Measurements from ENCODE around the gene EEF1AKMT4. TPM values are rescaled to one million over a fixed set of nuclear protein-coding genes. Genes with fewer than 3 reads are reported as not detected.
A peak's percentile ranks its signal among the peaks of the same experiment; 100 is the strongest.

EEF1AKMT4 gene
- polyA plus RNA-seq, 1 experiment, result 7.3 TPM

DNA sequence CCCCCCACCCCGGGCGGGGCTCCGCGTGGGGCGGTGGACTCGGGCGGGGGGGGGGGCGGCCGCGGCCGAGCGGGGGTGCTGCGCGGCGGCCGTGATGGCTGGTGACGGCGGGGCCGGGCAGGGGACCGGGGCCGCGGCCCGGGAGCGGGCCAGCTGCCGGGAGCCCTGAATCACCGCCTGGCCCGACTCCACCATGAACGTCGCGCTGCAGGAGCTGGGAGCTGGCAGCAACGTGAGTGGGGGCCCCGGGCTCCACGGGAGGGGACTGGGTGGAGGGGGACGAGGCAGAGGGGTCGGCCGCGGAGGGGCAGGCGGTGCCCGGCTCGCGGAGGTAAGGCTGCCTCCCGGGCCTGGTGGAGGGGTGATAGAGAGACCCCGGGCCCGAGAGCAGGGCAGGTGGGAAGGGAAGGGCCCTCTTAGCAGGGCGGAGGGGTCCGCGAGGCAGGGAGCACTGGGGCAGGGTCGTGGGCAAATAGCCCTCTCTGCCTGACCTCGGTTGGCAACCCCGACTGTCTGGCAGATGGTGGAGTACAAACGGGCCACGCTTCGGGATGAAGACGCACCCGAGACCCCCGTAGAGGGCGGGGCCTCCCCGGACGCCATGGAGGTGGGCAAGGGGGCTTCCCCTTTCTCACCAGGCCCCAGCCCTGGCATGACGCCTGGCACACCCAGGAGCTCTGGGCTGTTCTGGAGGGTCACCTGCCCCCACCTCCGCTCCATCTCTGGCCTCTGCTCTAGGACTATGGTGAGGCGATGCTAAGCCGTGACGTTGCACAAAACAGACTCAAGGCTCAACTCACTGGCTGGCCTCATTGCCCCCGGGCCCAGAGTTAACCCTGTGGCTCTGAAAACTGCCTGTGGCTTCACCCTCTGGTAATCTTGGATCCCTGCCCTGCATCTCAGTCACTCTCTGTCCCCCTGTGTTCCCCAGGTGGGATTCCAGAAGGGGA lies 26.8 kb downstream of the EEF1AKMT4 start, which contains the start of gene ECE2:
Gene ECE2, plus strand, starts transcription at position 62 of the 950 bp plus-strand sequence. Its CDS starts 132 bp downstream, at position 194.
- Histone ChIP-seq H3K36me3 (ENCODE audit: control insufficient read depth, insufficient read depth, low read length) (no peaks in the 10 kb centered on the region), H3K4me3 (ENCODE audit: low read depth, low read length) (no peak within 1 kb of the TSS), H3K27me3 (ENCODE audit: control insufficient read depth, insufficient read depth, low read length) (peaks cover 38% of the 10 kb centered on the region)
- CTCF ChIA-PET, result interaction anchor here (0.6 kb wide), 1 partner anchor 288 kb away, joined by 3 read pairs; no protein-coding TSS in a partner anchor
- POLR2A ChIA-PET, result no interaction called here
- no peak for DNase-seq (ENCODE audit: low read depth)
- TF ChIP-seq, protein P1, sequence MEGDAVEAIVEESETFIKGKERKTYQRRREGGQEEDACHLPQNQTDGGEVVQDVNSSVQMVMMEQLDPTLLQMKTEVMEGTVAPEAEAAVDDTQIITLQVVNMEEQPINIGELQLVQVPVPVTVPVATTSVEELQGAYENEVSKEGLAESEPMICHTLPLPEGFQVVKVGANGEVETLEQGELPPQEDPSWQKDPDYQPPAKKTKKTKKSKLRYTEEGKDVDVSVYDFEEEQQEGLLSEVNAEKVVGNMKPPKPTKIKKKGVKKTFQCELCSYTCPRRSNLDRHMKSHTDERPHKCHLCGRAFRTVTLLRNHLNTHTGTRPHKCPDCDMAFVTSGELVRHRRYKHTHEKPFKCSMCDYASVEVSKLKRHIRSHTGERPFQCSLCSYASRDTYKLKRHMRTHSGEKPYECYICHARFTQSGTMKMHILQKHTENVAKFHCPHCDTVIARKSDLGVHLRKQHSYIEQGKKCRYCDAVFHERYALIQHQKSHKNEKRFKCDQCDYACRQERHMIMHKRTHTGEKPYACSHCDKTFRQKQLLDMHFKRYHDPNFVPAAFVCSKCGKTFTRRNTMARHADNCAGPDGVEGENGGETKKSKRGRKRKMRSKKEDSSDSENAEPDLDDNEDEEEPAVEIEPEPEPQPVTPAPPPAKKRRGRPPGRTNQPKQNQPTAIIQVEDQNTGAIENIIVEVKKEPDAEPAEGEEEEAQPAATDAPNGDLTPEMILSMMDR (IDR thresholded peaks at IDR 0.05; ENCODE audit: insufficient read depth, low read depth, low read length), result no peak

DNA sequence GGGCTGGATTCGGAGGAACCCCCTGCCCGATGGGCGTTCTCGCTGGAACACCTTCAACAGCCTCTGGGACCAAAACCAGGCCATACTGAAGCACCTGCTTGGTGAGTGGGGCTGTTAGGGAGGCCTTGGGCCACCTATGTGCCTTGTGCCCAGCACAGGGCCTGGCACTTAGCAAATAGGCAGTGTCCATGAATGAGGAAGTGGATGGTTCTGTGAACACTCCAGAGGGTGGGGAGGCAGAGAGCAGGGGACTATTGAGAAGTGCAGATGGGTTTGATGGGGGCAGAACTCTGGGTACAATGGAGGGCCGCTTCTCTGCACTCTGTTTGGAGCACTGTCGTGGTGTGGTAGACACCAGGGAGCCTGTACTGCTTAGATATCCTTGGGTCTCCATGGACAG lies 27.9 kb downstream of the EEF1AKMT4 start:
- ChIA-PET CTCF (no interaction called here), POLR2A (no interaction called here)
- H3K36me3 ChIP-seq (ENCODE audit: control insufficient read depth, insufficient read depth, low read length), result no peaks in the 10 kb centered on the region
- no peak for DNase-seq (ENCODE audit: low read depth)
- TF ChIP-seq, protein P1 (IDR thresholded peaks at IDR 0.05; ENCODE audit: insufficient read depth, low read depth, low read length), result no peak
- H3K4me3 ChIP-seq (ENCODE audit: low read depth, low read length), result no peak overlapping the region
- H3K27me3 ChIP-seq (ENCODE audit: control insufficient read depth, insufficient read depth, low read length), result peaks cover 39% of the 10 kb centered on the region

DNA sequence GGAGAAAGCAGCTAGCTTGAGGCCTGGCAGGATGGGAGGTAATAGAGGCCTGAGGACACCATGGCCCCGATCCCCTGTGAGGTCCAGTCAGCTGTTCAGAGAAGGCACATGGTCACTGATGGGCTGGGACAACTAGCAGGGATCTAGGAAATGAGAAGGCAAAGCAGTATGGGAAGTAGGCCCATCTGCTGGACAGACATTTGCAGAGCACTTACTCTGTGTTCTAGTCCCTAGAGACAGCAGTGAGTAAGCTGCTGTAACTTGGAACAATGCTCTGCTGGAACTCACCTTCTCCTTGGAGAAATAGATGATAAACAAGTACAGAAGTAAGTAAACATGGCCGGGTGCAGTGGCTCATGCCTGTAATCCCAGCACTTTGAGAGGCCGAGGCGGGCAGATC lies 33.5 kb downstream of the EEF1AKMT4 start:
- peaks cover 13% of the 10 kb centered on the region for H3K27me3 ChIP-seq (ENCODE audit: control insufficient read depth, insufficient read depth, low read length)
- POLR2A ChIA-PET, result no interaction called here
- DNase-seq (ENCODE audit: low read depth), result no peak
- CTCF ChIA-PET, result interaction anchor here (2.0 kb wide), 1 partner anchor 55 kb away, joined by 6 read pairs; no protein-coding TSS in a partner anchor
- no peaks in the 10 kb centered on the region for H3K36me3 ChIP-seq (ENCODE audit: control insufficient read depth, insufficient read depth, low read length)
- TF ChIP-seq, protein P1 (IDR thresholded peaks at IDR 0.05; ENCODE audit: insufficient read depth, low read depth, low read length), result no peak
- no peak overlapping the region for H3K4me3 ChIP-seq (ENCODE audit: low read depth, low read length)

DNA sequence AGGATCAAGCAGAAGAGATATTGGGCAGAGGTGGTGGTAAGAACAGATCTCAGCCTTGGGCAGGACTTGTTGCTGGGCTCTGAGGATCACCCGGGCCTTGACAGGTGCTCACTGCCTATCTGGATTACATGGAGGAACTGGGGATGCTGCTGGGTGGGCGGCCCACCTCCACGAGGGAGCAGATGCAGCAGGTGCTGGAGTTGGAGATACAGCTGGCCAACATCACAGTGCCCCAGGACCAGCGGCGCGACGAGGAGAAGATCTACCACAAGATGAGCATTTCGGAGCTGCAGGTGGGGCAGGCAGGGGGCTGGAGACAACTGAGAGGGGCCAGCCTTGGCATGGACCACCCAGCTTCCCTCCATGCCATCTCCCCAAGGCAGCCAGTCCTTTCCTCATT lies 34.2 kb downstream of the EEF1AKMT4 start:
- no peak for DNase-seq (ENCODE audit: low read depth)
- Histone ChIP-seq H3K27me3 (ENCODE audit: control insufficient read depth, insufficient read depth, low read length) (peaks cover 10% of the 10 kb centered on the region), H3K4me3 (ENCODE audit: low read depth, low read length) (no peak overlapping the region), H3K36me3 (ENCODE audit: control insufficient read depth, insufficient read depth, low read length) (no peaks in the 10 kb centered on the region)
- POLR2A ChIA-PET, result no interaction called here
- TF ChIP-seq, protein P1 (IDR thresholded peaks at IDR 0.05; ENCODE audit: insufficient read depth, low read depth, low read length), result no peak
- CTCF ChIA-PET, result interaction anchor here (1.1 to 1.7 kb wide), 2 partner anchors 10 to 399 kb away, joined by 4 to 6 read pairs; partner anchors contain the start of gene PARL

DNA sequence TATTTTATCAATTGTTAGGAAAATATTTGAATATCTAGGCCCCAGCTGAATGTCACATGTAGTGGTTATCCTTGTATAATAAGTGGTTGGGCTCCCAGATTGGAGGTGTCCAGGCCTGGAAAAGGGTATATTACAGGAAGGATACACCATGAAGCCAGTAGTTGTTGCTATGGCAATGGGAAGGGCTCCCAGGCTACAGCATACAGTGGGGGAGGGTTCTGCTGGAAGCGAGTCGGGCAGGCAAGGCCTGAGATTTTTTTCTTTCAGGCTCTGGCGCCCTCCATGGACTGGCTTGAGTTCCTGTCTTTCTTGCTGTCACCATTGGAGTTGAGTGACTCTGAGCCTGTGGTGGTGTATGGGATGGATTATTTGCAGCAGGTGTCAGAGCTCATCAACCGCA lies 35.2 kb downstream of the EEF1AKMT4 start:
- CTCF ChIA-PET, result interaction anchor here (1.1 to 2.3 kb wide), 4 partner anchors 9 to 400 kb away, joined by 4 to 8 read pairs (median 6); partner anchors contain the start of gene PARL
- peaks cover 10% of the 10 kb centered on the region for H3K27me3 ChIP-seq (ENCODE audit: control insufficient read depth, insufficient read depth, low read length)
- TF ChIP-seq, protein P1 (IDR thresholded peaks at IDR 0.05; ENCODE audit: insufficient read depth, low read depth, low read length), result peak; percentile 50
- DNase-seq (ENCODE audit: low read depth), result no peak
- POLR2A ChIA-PET, result no interaction called here
- H3K36me3 ChIP-seq (ENCODE audit: control insufficient read depth, insufficient read depth, low read length), result no peaks in the 10 kb centered on the region
- no peak overlapping the region for H3K4me3 ChIP-seq (ENCODE audit: low read depth, low read length)
